ENCODE measurements around the gene DIS3L2. TPM values are rescaled to one million over a fixed set of nuclear protein-coding genes. Genes with fewer than 3 reads are reported as not detected.

DIS3L2 gene
- total RNA-seq, 4 donors from 2014 or later, result 22.2 to 31.6 (median 27.8) TPM

DNA sequence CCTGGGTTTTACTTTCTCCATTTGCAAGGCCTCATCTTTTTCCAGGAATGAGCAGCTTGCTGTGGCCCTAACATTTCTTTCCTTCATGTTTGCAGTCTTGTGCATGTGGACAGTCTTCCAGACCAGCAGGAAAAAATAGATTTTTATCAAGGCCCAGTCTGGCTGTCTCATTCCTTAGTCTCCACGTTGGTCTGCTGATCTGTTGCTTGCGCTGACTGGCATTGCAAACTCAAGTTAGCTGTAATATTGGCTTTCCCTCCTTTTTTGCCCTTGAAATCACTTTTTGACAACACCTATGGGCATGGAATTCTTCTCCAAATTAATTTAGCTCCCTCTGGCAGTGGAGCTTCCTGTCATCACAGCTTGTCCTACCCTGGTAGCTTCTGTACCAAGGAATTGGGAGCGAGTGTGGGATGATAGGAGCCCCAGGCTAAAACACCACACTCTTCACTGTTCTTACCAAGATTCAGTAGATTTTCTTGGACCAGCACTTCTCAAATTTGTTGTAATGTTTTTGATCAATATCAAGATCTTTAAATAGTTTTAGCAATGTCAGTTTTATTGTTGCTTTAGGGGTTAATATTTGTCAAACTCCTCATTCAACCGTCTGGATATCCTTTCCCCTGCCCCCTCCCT, 48.2 kb downstream of the DIS3L2 start:
- no peak for ATAC-seq (ENCODE audit: low FRiP score)

DNA sequence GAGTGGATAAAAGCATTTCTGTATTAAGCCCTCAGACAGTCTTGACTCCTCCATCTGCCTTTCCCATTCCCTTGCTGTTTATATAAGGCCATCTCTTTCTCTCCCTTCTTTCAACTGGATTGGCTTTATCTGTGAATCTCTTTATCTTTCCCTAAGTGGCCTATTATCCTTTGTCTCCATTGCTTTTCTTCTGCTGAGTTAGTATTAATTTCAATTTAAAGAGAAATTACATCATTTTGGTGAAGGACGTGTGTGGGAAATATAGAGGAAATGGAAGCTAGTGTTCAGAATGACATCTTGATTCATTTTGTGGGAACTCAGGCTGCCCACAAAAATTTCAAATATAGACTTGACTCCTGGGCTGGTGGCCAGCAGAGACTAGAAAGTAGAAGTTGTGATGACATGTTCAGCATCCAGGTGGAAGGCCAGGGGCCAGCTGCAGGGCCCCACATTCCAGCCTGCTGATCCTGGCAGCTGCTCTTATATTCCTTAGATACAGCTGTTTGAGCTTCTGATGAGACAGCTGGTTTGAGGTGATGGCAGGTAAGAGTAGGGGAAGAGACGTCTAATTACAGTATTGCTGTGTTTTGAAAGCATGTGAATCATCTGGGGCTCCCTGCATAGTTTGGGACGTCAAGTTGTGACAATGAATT, 52.3 kb downstream of the DIS3L2 start:
- TF ChIP-seq, protein P1, sequence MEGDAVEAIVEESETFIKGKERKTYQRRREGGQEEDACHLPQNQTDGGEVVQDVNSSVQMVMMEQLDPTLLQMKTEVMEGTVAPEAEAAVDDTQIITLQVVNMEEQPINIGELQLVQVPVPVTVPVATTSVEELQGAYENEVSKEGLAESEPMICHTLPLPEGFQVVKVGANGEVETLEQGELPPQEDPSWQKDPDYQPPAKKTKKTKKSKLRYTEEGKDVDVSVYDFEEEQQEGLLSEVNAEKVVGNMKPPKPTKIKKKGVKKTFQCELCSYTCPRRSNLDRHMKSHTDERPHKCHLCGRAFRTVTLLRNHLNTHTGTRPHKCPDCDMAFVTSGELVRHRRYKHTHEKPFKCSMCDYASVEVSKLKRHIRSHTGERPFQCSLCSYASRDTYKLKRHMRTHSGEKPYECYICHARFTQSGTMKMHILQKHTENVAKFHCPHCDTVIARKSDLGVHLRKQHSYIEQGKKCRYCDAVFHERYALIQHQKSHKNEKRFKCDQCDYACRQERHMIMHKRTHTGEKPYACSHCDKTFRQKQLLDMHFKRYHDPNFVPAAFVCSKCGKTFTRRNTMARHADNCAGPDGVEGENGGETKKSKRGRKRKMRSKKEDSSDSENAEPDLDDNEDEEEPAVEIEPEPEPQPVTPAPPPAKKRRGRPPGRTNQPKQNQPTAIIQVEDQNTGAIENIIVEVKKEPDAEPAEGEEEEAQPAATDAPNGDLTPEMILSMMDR (IDR thresholded peaks at IDR 0.05), result no peak
- ATAC-seq (ENCODE audit: low FRiP score), result no peak
- no peak for DNase-seq (ENCODE audit: low spot score)

More for the DNA sequence above, 48.2 kb downstream of the DIS3L2 start:
- no peak for DNase-seq (ENCODE audit: low spot score)
- TF ChIP-seq, protein P1 (IDR thresholded peaks at IDR 0.05), result no peak

DNA sequence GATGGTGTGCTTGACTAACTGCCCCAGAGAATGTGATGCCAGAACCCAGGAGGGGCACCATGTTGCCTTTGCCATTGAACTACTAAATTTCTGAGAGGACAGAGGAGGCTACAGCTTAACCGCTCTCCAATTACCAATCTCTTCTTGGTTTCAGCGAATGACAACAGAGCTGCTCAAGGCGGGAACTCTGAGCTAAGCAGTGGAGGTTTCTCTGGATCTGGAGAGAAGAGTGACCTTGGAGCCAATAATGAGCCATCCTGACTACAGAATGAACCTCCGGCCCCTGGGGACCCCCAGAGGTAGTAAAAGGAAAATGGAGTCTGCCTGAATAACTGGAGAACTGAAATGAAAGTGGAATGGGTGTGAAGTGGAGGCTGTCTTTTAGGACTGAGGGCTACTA, 53.2 kb downstream of the DIS3L2 start:
- DNase-seq (ENCODE audit: low spot score) (no peak), ATAC-seq (ENCODE audit: low FRiP score) (no peak)
- TF ChIP-seq, protein P1 (IDR thresholded peaks at IDR 0.05), result no peak

DNA sequence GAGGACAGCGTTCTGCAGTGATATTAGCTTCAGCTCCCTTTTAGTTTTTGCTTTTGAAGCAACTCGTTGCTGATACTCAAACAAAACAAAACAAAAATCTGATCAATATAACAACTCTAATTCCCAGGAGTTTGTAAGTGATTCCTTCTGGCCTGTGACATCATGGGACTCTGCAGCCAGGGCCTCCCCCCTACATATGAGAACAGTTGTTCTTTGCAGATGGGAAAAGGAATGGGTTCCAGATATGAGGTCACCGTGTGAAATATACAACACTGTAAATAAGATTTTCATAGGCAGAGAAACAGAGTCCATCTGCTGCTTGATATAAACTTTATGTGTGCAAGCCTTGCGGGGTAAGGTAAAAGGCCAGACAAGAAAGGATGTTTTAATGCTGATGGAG, 56.7 kb downstream of the DIS3L2 start:
- DNase-seq (ENCODE audit: low spot score) (no peak), ATAC-seq (ENCODE audit: low FRiP score) (no peak)
- TF ChIP-seq, protein P1 (IDR thresholded peaks at IDR 0.05), result no peak

DNA sequence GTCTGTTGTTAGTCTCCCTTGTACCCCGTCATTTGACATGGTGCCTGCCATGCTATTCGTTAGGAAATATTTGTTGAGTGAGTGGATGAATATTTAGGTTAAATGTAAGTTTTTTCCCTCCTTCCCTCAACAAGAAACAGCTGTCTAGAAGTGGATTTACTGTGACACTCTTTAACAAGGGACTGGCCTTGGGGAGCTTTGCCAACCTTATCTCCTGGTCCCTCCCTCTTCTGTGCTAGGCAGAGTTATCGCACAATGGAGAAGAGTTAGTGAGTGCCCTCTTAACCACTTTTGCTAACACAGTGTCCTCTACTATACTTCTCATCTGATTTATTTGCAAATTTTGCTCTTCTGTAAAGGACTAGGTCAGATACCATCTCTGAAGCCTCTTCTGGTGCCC, 61.2 kb downstream of the DIS3L2 start:
- DNase-seq (ENCODE audit: low spot score), result no peak
- TF ChIP-seq, protein P1 (IDR thresholded peaks at IDR 0.05), result no peak
- no peak for ATAC-seq (ENCODE audit: low FRiP score)

DNA sequence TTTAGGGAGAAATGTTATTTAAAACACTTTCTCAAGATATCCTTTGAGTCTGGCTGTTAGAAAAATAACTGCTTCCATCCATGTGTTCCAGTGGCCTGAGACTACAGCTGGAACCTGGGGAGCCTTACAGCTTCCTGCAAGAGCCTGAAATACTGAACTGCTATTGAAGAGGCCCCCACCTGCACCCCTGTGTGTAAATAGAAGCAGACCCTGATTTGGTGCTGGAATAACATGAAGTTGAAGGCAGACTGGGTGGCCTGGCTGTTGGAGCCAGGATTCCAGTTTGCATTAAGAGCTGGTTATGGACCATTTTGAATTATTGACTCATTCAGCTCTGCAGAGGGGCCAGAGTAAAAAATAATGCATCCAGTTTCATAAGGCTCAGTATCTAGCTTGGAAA, 61.9 kb downstream of the DIS3L2 start:
- ATAC-seq (ENCODE audit: low FRiP score), result no peak
- TF ChIP-seq, protein P1 (IDR thresholded peaks at IDR 0.05), result no peak

DNA sequence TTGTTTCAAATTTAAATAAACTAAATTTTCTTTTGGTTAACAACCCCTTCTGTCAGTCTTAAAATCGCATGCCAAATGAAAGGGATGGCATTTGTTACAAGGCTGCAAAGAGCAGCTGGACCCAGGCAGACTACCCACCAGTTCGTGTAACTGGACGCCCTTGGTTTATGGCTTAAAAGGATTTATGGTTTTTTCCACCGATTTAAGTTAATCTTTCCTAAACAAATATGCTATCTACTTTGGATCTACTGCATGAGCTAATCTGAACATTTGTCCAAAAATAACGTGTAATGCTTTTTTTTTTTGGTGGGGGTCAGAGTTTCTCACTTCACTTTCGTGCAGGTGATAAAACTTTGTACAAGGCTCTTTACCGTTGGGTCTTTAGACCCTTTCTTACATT, 62.9 kb downstream of the DIS3L2 start:
- no peak for DNase-seq (ENCODE audit: low spot score)
- TF ChIP-seq, protein P1 (IDR thresholded peaks at IDR 0.05), result no peak
- ATAC-seq (ENCODE audit: low FRiP score), result no peak

More for the DNA sequence above, 61.9 kb downstream of the DIS3L2 start:
- DNase-seq (ENCODE audit: low spot score), result no peak

All from omental fat pad (tissue), 4 donors.